ENCODE data around the gene NUTM1. TPM values are rescaled to one million over a fixed set of nuclear protein-coding genes. Genes with fewer than 3 reads are reported as not detected.
"Not testable (repeated sequence)": the region's sequence is repeated elsewhere in the genome, so short reads cannot be mapped to it uniquely, and the experiment has no call there.

Gene NUTM1
- total and polyA plus RNA-seq, 2 donors: 0.03 TPM; not detected in 1

DNA sequence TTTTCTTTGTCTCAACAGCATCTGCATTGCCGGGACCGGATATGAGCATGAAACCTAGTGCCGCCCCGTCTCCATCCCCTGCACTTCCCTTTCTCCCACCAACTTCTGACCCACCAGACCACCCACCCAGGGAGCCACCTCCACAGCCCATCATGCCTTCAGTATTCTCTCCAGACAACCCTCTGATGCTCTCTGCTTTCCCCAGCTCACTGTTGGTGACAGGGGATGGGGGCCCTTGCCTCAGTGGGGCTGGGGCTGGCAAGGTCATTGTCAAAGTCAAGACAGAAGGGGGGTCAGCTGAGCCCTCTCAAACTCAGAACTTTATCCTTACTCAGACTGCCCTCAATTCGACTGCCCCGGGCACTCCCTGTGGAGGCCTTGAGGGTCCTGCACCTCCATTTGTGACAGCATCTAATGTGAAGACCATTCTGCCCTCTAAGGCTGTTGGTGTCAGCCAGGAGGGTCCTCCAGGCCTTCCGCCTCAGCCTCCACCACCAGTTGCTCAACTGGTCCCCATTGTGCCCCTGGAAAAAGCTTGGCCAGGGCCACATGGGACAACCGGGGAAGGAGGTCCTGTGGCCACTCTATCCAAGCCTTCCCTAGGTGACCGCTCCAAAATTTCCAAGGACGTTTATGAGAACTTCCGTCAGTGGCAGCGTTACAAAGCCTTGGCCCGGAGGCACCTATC, 5.0 kb downstream of the NUTM1 start:
- WGBS: 84% methylated on average over 13 of the region's 13 CpGs
- no peaks in the 10 kb centered on the region for H3K36me3 ChIP-seq (ENCODE audit: insufficient read depth)
- H3K4me1 ChIP-seq (ENCODE audit: insufficient read depth): no peaks in the 10 kb centered on the region
- H3K27ac ChIP-seq (ENCODE audit: low read depth): no peak overlapping the region
- DNase-seq (ENCODE audit: extremely low spot score): no peak
- H3K4me3 ChIP-seq (ENCODE audit: low read depth, low read length): no peak overlapping the region

DNA sequence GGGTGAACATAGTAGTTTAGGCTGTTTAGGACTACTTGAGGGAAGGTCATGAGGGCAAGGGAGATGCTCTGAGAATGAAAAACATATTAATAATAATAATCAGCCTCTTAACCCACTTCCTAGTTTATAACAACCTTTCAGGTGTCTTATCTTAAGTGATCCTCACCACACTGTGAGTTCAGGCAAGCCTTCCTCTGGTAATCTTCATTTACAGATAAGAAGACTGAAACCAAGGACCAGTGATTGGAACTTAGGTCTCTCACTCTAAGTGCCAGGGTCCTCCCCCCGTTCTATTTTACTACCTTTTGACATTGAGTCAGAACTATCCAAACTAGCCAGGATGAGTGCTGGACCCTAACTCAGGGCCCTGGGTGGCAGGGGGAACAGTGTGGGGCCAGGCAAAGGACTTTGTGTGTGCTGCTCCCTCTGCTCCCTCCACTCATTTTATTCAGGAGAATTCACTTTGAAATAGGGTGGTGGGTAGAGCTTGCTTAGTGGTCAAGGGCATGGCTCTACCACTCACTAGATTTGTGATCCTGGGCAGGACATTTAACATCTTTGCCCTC, 5.7 kb downstream of the NUTM1 start:
- DNase-seq (ENCODE audit: extremely low spot score): no peak
- H3K4me1 ChIP-seq (ENCODE audit: insufficient read depth): no peaks in the 10 kb centered on the region
- no peak overlapping the region for H3K4me3 ChIP-seq (ENCODE audit: low read depth, low read length)
- H3K36me3 ChIP-seq (ENCODE audit: insufficient read depth): no peaks in the 10 kb centered on the region
- H3K27ac ChIP-seq (ENCODE audit: low read depth): no peak overlapping the region
- WGBS: 61% methylated on average over 1 of the region's 1 CpG

DNA sequence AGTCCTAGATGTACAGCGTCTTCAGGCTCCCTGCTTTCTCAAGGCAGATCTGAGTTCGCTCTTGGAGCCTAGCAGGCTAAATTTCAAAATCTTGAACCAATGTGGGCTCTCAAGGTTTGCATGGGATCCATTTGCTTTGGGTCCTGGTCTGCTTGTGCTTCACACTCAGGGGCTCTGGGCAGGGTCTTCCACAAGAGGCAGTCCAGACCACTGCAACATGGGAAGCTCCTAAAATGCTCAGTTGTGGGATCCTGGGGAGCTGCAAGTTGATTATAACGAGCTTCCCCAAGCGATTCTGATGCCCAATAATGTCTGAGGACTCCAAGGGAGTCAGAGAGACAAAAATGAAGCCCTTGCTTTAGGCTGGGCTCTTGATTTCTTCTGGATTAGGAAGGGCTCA, 6.7 kb downstream of the NUTM1 start:
- Histone ChIP-seq H3K4me1 (ENCODE audit: insufficient read depth) (no peaks in the 10 kb centered on the region), H3K27ac (ENCODE audit: low read depth) (no peak overlapping the region), H3K4me3 (ENCODE audit: low read depth, low read length) (no peak overlapping the region), H3K36me3 (ENCODE audit: insufficient read depth) (no peaks in the 10 kb centered on the region)
- 81% methylated on average over 4 of the region's 4 CpGs for whole genome bisulfite sequencing
- no peak for DNase-seq (ENCODE audit: extremely low spot score)

DNA sequence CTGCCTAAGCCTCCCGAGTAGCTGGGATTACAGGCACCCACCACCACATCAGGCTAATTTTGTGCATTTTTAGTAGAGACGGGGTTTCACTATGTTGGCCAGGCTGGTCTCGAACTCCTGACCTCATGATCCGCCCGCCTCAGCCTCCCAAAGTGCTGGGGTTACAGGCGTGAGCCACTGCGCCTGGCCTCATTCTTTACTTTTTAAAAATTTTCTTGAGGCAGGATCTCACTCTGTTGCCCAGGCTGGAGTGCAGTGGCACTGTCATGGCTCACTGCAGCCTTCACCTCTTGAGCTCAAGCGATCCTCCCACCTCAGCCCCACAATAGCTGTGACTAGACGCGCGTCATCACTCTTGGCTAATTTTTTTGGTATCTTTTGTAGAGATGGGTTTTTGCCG, 9.9 kb downstream of the NUTM1 start:
- H3K4me1 ChIP-seq (ENCODE audit: insufficient read depth); H3K36me3 ChIP-seq (ENCODE audit: insufficient read depth); H3K4me3 ChIP-seq (ENCODE audit: low read depth, low read length); DNase-seq (ENCODE audit: extremely low spot score); H3K27ac ChIP-seq (ENCODE audit: low read depth): not testable (repeated sequence)
- 95% methylated on average over 12 of the region's 12 CpGs for WGBS

DNA sequence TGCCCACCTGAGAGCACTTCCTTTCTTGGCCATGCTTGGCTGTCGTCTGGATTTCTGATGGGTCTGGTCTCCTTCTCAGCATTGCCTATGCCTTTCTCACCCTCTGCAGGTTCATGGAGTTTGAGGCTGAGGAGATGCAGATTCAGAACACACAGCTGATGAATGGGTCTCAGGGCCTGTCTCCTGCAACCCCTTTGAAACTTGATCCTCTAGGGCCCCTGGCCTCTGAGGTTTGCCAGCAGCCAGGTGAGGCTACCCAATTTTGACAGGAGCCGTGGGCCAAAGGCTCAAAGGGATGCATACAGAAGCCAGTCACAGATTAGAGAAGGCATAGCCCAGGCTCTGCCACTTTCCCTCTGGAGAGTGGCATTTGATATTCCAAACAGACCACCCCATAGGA, 10.5 kb downstream of the NUTM1 start:
- WGBS: 58% methylated on average over 2 of the region's 2 CpGs

DNA sequence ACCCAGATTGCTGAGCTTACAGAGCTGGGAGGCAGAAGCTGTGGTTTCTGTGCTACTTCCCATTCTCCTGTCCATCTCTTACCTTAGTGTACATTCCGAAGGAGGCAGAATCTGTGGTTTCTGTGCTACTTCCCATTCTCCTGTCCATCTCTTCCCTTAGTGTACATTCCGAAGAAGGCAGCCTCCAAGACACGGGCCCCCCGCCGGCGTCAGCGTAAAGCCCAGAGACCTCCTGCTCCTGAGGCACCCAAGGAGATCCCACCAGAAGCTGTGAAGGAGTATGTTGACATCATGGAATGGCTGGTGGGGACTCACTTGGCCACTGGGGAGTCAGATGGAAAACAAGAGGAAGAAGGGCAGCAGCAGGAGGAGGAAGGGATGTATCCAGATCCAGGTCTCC, 11.2 kb downstream of the NUTM1 start:
- no peak for DNase-seq (ENCODE audit: extremely low spot score)
- H3K36me3 ChIP-seq (ENCODE audit: insufficient read depth): peaks cover 5% of the 10 kb centered on the region
- H3K4me3 ChIP-seq (ENCODE audit: low read depth, low read length): no peak overlapping the region
- 95% methylated on average over 7 of the region's 7 CpGs for WGBS
- no peaks in the 10 kb centered on the region for H3K4me1 ChIP-seq (ENCODE audit: insufficient read depth)
- H3K27ac ChIP-seq (ENCODE audit: low read depth): no peak overlapping the region

More for the DNA sequence above, 10.5 kb downstream of the NUTM1 start:
- H3K36me3 ChIP-seq (ENCODE audit: insufficient read depth): peaks cover 5% of the 10 kb centered on the region
- no peaks in the 10 kb centered on the region for H3K4me1 ChIP-seq (ENCODE audit: insufficient read depth)
- no peak overlapping the region for H3K27ac ChIP-seq (ENCODE audit: low read depth)
- no peak overlapping the region for H3K4me3 ChIP-seq (ENCODE audit: low read depth, low read length)
- DNase-seq (ENCODE audit: extremely low spot score): no peak

DNA sequence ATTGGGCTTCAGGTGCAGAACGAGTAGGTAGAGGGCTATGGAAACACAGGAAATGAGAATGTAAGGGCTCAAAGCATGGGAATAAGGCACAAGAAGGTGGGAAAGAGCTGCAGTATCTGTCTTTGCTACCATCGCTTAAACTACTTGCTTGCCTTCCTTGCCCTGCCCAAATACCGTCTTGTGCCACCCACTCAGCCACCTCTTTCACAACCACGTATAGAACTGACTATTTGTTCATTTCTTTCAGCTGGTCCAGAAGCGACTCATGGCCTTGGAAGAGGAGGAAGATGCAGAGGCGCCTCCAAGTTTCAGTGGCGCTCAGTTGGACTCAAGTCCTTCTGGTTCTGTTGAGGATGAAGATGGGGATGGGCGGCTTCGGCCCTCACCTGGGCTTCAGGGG, 12.1 kb downstream of the NUTM1 start:
- H3K36me3 ChIP-seq (ENCODE audit: insufficient read depth): peaks cover 5% of the 10 kb centered on the region
- WGBS: 90% methylated on average over 9 of the region's 9 CpGs

DNA sequence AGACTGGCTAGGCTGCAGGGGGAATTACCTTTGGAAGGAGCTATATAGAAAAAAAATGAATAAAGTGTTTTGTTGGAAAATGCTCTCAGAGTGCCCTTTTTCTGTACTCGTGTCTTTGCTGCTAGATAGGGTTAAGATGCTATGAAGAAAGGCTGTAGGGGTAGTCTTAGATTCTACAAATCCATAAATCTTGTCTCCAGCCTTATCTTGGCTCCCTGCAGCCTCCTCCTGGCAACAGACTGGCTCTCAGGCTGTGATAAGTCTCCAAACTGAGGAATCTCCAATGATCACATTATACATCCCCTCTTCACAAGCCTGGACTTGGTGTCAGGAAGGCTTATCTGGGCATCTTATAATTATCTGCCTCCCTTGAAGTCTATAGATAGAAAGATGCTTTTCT, 14.5 kb downstream of the NUTM1 start:
- H3K4me3 ChIP-seq (ENCODE audit: low read depth, low read length): no peak overlapping the region
- 85% methylated on average over 1 of the region's 1 CpG for WGBS
- no peaks in the 10 kb centered on the region for H3K4me1 ChIP-seq (ENCODE audit: insufficient read depth)
- H3K36me3 ChIP-seq (ENCODE audit: insufficient read depth): peaks cover 7% of the 10 kb centered on the region
- DNase-seq (ENCODE audit: extremely low spot score): no peak
- no peak overlapping the region for H3K27ac ChIP-seq (ENCODE audit: low read depth)

More for the DNA sequence above, 12.1 kb downstream of the NUTM1 start:
- Histone ChIP-seq H3K27ac (ENCODE audit: low read depth) (no peak overlapping the region), H3K4me3 (ENCODE audit: low read depth, low read length) (no peak overlapping the region), H3K4me1 (ENCODE audit: insufficient read depth) (no peaks in the 10 kb centered on the region)
- no peak for DNase-seq (ENCODE audit: extremely low spot score)

DNA sequence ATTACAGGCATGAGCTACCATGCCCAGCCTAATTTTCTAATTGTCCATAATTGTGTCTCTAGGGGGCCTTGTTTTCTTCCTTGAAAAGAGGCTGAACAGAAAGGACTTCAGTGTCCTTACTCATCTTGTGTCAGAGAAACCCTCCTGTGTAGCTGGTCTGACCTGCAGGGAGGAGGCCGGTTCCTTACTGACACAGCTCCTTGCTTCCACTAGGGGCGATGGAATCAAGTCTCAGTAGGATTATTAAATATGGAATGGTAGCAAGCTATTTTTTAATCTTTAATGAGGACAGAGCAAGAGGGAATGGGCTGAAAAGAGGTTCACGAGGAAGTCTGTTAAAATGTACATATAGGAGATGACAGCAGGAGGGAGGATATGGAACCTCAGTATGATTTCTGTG, 15.3 kb downstream of the NUTM1 start:
- 74% methylated on average over 3 of the region's 3 CpGs for WGBS
- no peak for DNase-seq (ENCODE audit: extremely low spot score)
- H3K36me3 ChIP-seq (ENCODE audit: insufficient read depth): peaks cover 7% of the 10 kb centered on the region
- no peaks in the 10 kb centered on the region for H3K4me1 ChIP-seq (ENCODE audit: insufficient read depth)
- H3K27ac ChIP-seq (ENCODE audit: low read depth): no peak overlapping the region
- H3K4me3 ChIP-seq (ENCODE audit: low read depth, low read length): no peak overlapping the region

DNA sequence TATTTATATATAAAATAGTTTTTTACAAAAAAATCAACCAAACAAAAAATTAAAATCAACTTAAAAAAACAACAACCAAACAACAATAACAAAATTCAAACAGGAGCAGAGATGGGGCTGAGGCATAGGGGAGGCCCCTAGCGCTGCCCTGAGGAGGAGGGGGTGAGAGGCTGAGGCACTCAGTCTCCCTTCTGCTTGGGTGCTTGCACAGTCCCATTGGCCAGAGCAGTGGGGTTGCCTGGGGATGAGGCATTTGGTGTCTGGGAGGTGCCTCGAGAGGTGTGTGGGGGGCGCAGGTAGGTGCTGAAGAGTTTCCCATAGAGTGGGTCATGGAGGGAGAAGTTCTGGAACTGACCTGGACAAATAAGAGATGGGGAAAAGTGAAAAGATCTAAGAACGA, 15.8 kb downstream of the NUTM1 start:
- Histone ChIP-seq H3K36me3 (ENCODE audit: insufficient read depth) (peaks cover 7% of the 10 kb centered on the region), H3K4me3 (ENCODE audit: low read depth, low read length) (no peak overlapping the region), H3K27ac (ENCODE audit: low read depth) (no peak overlapping the region), H3K4me1 (ENCODE audit: insufficient read depth) (no peaks in the 10 kb centered on the region)
- 96% methylated on average over 4 of the region's 4 CpGs for WGBS
- DNase-seq (ENCODE audit: extremely low spot score): no peak

DNA sequence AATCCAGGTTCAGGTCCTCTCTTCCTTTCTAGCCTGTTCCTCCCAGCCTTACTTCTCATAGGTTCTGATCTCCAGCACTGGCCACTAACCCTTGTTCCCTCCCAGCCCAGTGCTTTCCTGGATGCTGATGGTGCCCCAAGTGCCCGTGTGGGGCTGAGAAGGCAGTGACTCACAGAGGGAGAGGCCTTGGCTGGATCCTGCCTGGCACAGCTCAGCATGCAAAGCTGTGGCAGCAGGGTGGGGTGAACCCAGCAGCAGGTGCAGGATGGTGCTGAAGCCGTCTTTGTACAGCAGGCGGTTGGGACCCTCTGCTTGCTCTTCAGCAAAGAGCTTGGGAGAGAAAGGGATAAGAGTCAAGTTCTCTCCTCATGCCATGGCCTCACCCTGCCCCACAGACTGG, 16.3 kb downstream of the NUTM1 start:
- H3K4me1 ChIP-seq (ENCODE audit: insufficient read depth): no peaks in the 10 kb centered on the region
- DNase-seq (ENCODE audit: extremely low spot score): no peak
- H3K27ac ChIP-seq (ENCODE audit: low read depth): no peak overlapping the region
- H3K36me3 ChIP-seq (ENCODE audit: insufficient read depth): peaks cover 7% of the 10 kb centered on the region
- H3K4me3 ChIP-seq (ENCODE audit: low read depth, low read length): no peak overlapping the region
- WGBS: 83% methylated on average over 3 of the region's 3 CpGs

DNA sequence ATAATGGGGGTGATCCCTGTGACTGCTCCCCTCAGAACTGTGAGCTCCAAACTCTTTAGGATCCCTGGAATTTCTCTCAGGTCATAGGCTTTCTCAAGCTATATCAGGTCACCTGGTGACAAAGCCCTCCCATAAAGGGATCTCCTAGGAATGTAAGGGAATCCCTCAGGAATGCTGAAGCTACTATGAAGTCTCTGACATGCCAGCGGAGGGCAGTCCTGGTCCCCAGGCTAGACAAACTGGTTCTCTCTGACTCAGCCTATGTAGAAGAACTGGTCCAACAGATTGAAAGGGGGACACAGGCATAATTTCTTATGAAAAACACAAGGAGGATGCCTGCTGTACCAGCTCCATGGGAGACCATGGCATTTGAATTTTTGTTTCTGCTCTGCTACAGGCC, 17.2 kb downstream of the NUTM1 start:
- no peaks in the 10 kb centered on the region for H3K4me1 ChIP-seq (ENCODE audit: insufficient read depth)
- peak; percentile 72 for DNase-seq (ENCODE audit: extremely low spot score)

DNA sequence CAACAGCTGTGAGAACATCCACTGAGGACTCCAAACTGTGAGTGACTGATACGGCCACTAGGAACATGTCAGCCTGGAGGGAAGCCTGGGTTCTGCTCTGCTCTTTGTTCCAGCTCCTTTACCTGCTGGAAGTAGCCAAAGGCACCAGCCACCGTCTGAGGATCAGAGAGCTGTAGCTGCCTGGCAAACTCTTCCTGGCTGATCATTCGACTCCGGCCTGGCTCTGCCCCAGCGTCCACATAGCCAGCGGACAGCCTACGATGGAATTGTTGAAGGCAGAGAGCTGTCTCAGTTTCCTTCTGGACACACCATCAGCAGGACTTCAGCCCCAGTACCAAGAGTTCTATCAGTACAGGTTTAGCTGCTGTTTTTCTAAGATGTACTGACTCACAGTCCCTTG, 18.2 kb downstream of the NUTM1 start:
- 90% methylated on average over 7 of the region's 7 CpGs for WGBS
- Histone ChIP-seq H3K27ac (ENCODE audit: low read depth) (no peak overlapping the region), H3K4me3 (ENCODE audit: low read depth, low read length) (no peak overlapping the region), H3K4me1 (ENCODE audit: insufficient read depth) (no peaks in the 10 kb centered on the region), H3K36me3 (ENCODE audit: insufficient read depth) (peaks cover 7% of the 10 kb centered on the region)
- DNase-seq (ENCODE audit: extremely low spot score): no peak

More for the DNA sequence above, 17.2 kb downstream of the NUTM1 start:
- 85% methylated on average over 1 of the region's 1 CpG for WGBS
- Histone ChIP-seq H3K4me3 (ENCODE audit: low read depth, low read length) (no peak overlapping the region), H3K36me3 (ENCODE audit: insufficient read depth) (peaks cover 7% of the 10 kb centered on the region), H3K27ac (ENCODE audit: low read depth) (no peak overlapping the region)

DNA sequence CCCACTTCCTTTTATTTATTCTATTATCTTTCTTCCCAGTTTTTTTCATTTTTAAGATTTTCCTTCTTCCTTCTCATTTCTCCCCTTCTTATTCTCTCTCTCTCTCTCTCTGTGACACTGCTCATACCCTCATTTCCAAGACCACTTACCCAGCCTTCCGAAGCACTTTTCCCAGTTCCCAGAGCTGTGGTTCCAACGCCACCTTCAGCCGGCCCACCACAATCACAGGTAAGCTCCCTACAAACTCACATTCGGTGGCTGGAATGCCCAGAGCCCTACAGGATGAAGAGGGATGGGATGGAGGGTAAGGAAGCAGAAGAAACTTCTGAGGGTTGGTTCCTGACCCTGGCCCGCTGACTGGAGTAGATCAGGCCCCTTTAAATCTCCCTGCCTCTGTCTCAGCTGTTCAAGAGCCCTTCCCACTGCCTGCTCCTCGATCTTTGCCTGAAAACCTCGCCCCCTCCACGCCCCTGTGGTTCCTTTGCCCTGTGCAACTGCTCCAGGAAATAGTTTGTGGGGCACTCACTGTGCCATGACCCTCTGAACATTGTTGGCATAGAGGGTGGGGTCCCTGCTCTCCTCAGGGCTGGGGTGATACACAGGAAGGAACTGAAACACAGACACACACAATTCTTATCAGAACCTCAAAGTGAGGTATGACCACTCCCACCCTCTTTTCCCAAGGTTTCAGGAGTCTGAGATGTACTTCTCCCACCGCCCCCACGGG, 19.1 kb downstream of the NUTM1 start:
- no peak for DNase-seq (ENCODE audit: extremely low spot score)
- Histone ChIP-seq H3K36me3 (ENCODE audit: insufficient read depth) (peaks cover 2% of the 10 kb centered on the region), H3K4me3 (ENCODE audit: low read depth, low read length) (no peak overlapping the region), H3K4me1 (ENCODE audit: insufficient read depth) (no peaks in the 10 kb centered on the region), H3K27ac (ENCODE audit: low read depth) (peak overlapping the region; percentile 15)
- WGBS: 83% methylated on average over 10 of the region's 10 CpGs
